Measurements from ENCODE around the gene AK3.

DNA sequence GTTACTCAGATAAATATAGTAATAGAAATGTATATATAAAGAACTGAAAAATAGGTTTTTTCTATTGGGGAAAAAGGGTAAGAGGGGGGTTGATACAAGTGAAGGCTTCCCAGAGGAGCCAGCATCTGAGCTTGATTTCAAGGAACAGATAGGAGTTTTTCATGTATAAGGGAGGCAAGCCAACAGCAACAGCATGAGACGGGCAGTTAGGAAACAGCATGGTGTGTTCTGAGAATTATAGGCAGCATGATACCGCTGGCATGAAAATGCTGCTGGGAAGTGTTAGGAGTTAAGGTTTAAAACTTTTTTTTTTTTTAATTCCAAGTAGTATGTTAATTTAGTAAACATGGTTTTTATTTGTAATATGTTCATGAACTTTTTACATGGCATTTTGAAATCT, 52.0 kb downstream of the AK3 start:
- TF ChIP-seq SP1 (IDR thresholded peaks at IDR 0.05) (no peak), NFRKB (IDR thresholded peaks at IDR 0.05) (no peak), BHLHE40 (IDR thresholded peaks at IDR 0.05; ENCODE audit: borderline replicate concordance) (no peak)
- TF ChIP-seq, protein P1, sequence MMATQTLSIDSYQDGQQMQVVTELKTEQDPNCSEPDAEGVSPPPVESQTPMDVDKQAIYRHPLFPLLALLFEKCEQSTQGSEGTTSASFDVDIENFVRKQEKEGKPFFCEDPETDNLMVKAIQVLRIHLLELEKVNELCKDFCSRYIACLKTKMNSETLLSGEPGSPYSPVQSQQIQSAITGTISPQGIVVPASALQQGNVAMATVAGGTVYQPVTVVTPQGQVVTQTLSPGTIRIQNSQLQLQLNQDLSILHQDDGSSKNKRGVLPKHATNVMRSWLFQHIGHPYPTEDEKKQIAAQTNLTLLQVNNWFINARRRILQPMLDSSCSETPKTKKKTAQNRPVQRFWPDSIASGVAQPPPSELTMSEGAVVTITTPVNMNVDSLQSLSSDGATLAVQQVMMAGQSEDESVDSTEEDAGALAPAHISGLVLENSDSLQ (IDR thresholded peaks at IDR 0.05), result no peak

Data from HEK293T (cell line).